Inflammatory macrophage (primary cell): ENCODE data around the gene NOX5.
A peak's percentile ranks its signal among the peaks of the same experiment; 100 is the strongest.

Source experiments
- DNase-seq, 2 donors: peaks; one replicate each; pipeline ENCODE4 v3.0.0-alpha.2; 2020 to 2022

Gene NOX5

GRCh38 chr15:69026355-69026754 lies 11.9 kb downstream of the NOX5 start:
- DNase-seq, result no peak

GRCh38 chr15:69027976-69028518 lies 13.6 kb downstream of the NOX5 start:
- no peak for DNase-seq

- DNase-seq, result peak; percentile 31 to 64
These were observed 16.8 kb downstream of the NOX5 start for GRCh38 chr15:69031013-69032001.

- no peak for DNase-seq
These were observed 17.5 kb downstream of the NOX5 start for GRCh38 chr15:69032031-69032430.

- no peak for DNase-seq
These were observed 18.3 kb downstream of the NOX5 start for GRCh38 chr15:69032703-69033373.

GRCh38 chr15:69034352-69034751 lies 19.9 kb downstream of the NOX5 start:
- DNase-seq, result no peak

- no peak for DNase-seq
These were observed 20.9 kb downstream of the NOX5 start for GRCh38 chr15:69035205-69035917.

GRCh38 chr15:69035918-69036258 lies 21.4 kb downstream of the NOX5 start:
- no peak for DNase-seq

- DNase-seq, result no peak
These were observed 22.3 kb downstream of the NOX5 start for GRCh38 chr15:69036826-69037225.

- DNase-seq, result no peak
These were observed 23.0 kb downstream of the NOX5 start for GRCh38 chr15:69037482-69037881.

- DNase-seq, result no peak
These were observed 23.5 kb downstream of the NOX5 start for GRCh38 chr15:69037977-69038376.

GRCh38 chr15:69038508-69038907 lies 24.0 kb downstream of the NOX5 start:
- no peak for DNase-seq

- DNase-seq, result no peak
These were observed 25.2 kb downstream of the NOX5 start for GRCh38 chr15:69039516-69040225.

GRCh38 chr15:69042531-69042930 lies 28.0 kb downstream of the NOX5 start:
- no peak for DNase-seq

GRCh38 chr15:69045802-69046201 lies 31.3 kb downstream of the NOX5 start:
- no peak for DNase-seq

- DNase-seq, result no peak
These were observed 32.3 kb downstream of the NOX5 start for GRCh38 chr15:69046781-69047180.

GRCh38 chr15:69049976-69050375 lies 35.5 kb downstream of the NOX5 start:
- no peak for DNase-seq

- DNase-seq, result no peak
These were observed 40.8 kb downstream of the NOX5 start for GRCh38 chr15:69055251-69055650.

- DNase-seq, result no peak
These were observed 41.9 kb downstream of the NOX5 start for GRCh38 chr15:69056365-69056764.

- DNase-seq, result peak; percentile 85 to 87
These were observed 44.5 kb downstream of the NOX5 start for GRCh38 chr15:69058830-69059556.

- no peak for DNase-seq
These were observed 45.1 kb downstream of the NOX5 start for GRCh38 chr15:69059557-69059943.

- DNase-seq, result no peak
These were observed 45.6 kb downstream of the NOX5 start for GRCh38 chr15:69060041-69060481.
